ENCODE results near the gene GPR32.
"Not testable (repeated sequence)": the region's sequence is repeated elsewhere in the genome, so short reads cannot be mapped to it uniquely, and the experiment has no call there.

GPR32 gene

GRCh38 chr19:50749490-50749889 lies 20.8 kb upstream of the GPR32 start:
- no peak for DNase-seq (ENCODE audit: low read depth)

DNA sequence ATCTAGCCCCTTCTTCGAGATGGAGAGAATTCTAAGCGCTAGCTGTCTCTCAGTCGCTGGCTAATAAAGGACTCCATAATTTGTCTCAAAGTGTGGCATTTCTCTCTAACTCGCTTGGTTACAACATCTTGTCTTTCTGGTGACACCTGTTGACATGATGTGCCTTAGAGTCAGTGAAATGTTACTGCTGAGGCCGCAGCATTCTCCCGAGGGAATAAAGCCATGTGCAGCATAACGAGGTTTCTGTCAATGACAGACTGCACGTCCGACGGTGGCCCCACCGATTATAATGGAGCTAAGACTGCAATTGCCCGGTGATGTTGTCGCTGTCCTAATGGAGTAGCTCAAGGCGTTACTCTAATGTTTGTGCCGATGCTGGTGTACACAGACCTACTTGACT lies 20.3 kb upstream of the GPR32 start:
- DNase-seq (ENCODE audit: low read depth) = no peak

DNA sequence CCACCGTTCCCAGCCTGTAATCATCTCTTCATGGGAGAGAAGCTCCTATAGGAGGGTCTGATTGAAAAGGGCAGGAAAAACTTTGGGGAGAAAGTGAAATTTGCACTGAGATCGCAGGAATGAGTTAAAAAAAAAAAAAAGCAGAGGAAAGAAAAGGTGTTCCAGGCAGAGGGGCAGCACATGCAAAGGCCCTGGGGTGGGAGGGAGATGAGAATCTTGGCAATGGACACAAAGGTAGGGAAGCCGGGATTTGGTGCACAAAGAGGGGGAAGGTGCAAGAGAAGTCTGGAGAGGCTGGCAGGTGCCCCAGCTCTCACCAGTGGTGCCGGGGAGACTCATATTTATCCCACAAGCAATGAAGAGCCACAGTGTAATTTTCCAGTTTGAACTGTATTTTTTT lies 16.4 kb upstream of the GPR32 start:
- no peak for DNase-seq (ENCODE audit: low read depth)

DNA sequence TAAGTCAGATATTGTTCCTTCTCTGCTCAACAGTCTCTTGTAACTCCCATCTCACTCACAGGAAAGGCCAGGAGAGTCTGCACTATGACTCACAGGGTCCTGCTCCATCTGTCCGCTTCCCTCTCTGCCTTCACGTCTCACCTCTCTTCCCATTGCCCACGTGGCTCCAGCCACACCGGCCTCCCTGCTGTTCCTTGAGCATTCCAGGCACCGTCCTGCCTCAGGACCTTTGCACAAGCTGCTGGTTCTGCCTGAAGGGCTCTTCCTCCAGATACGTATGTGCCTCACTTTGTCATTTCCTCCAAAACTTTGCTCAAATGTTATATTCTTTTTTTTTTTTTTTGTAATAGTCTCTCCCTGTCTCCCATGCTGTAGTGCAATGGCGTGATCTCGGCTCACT lies 14.0 kb upstream of the GPR32 start:
- not testable (repeated sequence) for DNase-seq (ENCODE audit: low read depth)

GRCh38 chr19:50757624-50758023 lies 12.6 kb upstream of the GPR32 start:
- DNase-seq (ENCODE audit: low read depth) = not testable (repeated sequence)

DNA sequence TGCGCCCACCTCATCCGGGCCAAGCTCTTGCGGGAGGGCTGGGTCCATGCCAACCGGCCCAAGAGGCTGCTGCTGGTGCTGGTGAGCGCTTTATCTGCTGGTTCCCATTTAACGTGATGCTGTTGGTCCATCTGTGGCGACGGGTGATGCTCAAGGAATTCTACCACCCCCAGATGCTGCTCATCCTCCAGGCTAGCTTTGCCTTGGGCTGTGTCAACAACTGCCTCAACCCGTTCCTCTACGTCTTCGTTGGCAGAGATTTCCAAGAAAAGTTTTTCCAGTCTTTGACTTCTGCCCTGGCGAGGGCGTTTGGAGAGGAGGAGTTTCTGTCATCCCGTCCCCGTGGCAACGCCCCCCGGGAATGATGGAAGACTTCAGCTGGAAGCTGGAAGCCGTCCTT lies 11.2 kb upstream of the GPR32 start:
- DNase-seq (ENCODE audit: low read depth) = not testable (repeated sequence)

- DNase-seq (ENCODE audit: low read depth) = no peak
Observed at GRCh38 chr19:50759886-50760285, 10.4 kb upstream of the GPR32 start.

GRCh38 chr19:50761501-50761900 lies 8.8 kb upstream of the GPR32 start:
- DNase-seq (ENCODE audit: low read depth) = not testable (repeated sequence)

DNA sequence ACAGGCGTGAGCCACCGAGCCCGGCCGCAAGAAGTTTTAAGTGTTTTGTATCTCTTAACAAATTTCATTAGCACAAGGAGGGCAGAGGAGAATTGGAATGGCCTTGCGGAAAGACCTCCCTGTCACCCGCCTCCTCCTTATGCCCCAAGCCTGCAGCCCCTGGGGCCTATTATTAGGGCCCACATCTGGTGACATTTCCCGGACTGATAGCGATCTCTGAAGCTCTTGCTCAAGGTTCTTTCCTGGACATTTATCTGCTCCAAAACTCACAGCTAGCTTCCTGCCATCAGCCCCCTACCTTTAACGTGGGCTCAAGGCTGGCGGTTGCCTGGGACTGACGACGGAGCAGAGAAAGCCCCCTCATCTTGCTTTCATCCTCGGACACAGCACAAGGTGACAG lies 6.7 kb upstream of the GPR32 start:
- not testable (repeated sequence) for DNase-seq (ENCODE audit: low read depth)

DNA sequence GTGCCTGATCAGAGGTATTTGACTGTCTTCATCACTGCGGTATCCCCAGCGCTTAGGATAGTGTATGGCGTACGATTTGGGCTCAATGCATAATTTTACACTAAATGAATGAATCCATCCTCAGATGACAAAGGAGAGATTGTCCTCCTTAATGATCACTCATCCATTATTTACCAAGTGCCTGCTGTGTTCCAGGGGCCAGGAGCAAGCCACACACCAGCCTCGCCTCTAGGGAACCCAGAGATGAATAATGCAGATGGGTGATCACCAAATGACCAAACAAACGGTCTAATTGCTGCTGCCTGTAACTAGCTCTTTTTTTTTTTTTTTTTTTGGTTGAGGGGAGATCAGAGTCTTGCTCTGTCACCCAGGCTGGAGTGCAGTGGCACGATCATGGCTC lies 5.9 kb upstream of the GPR32 start:
- no peak for DNase-seq (ENCODE audit: low read depth)

DNA sequence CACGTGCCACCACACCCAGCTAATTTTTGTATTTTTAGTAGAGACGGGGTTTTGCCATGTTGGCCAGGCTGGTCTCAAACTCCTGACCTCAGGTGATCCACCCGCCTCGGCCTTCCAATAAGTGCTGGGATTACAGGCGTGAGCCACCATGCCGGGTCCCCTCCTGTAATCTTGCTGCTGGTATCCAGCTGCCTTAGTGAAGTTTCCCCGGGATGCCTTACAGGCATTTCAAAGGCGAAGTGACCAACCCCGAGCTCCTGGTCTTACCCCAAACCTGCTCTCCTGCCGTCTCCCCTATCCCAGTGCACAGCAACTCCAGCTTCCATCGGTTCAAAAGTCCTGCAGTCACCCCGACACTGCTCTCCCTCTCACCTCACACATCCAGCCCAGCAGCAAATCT lies 3.5 kb upstream of the GPR32 start:
- DNase-seq (ENCODE audit: low read depth) = not testable (repeated sequence)

GRCh38 chr19:50767263-50767662 lies 3.0 kb upstream of the GPR32 start:
- DNase-seq (ENCODE audit: low read depth) = not testable (repeated sequence)

DNA sequence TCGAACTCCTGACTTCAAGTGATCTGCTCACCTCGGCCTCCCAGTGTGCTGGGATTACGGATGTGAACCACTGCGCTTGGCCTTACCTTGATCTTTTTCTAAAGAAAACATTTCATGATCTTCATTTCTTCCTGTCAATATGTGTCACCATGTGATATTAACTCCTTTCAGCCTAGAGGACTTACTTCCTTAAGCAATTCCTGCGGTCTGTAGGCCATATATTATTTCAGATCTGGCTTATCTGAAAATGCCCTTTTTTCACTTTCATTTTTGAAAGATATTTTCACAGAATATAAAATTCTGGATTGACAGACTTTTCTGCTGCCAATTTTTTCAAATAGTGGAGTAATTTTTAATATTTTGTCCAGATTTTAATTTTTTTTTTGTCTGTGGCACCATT lies 2.0 kb upstream of the GPR32 start:
- DNase-seq (ENCODE audit: low read depth) = no peak

- DNase-seq (ENCODE audit: low read depth) = no peak
Observed at GRCh38 chr19:50770888-50771287, 624 bp downstream of the GPR32 start.

DNA sequence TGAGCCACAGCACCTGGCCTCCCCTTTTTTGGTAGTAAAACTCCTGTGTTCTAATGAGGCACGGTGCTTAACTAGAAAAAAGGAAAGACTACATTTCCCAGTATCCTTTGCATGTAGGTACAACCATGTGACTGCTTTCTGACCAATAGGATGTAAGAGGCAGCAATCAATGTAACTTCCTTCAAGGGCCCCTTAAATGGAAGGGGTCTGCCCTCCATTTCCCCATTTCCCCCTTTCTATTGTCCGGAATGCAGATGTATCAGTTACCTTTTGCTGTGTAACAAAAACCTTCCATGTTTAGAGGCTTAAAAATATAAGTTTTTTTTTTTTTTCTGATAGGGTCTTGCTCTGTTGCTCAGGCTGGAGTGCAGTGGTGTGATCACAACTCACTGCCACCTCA lies 2.2 kb downstream of the GPR32 start:
- no peak for DNase-seq (ENCODE audit: low read depth)

DNA sequence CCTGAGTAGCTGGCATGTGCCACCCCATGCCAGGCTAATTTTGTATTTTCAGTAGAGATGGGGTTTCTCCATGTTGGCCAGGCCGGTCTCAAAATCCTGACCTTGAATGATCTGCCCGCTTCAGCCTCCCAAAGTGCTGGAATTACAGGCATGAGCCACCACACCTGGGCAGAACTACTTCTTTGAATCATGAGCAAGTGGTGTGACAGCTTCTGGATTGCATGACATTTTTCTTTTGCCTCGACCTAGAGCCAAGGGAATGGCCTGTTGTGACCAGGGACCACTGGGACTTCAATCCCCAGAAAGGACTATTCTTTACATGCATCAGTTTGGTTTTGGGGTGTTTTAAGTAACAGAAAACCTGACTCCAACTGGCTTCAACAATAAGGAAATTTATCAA lies 2.6 kb downstream of the GPR32 start:
- not testable (repeated sequence) for DNase-seq (ENCODE audit: low read depth)

DNA sequence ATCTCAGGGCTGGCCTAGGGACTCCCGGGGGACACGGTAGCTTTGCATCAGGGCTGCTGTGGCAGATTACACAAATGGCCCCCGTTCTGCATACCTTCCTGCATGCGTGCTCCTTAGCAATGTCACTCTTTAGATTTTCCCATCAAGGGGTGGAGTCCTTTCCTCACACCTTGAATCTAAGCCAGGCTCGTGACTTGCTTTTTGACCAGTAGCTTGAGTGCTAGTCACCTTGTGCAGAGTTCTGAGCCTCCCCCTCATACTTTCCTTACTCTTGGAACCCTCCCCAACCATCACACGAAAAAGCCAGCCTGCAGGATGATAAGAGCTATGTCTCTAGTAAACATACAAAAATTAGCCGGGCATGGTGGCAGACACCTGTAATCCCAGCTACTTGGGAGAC lies 3.2 kb downstream of the GPR32 start:
- DNase-seq (ENCODE audit: low read depth) = not testable (repeated sequence)

- no peak for DNase-seq (ENCODE audit: low read depth)
Observed at GRCh38 chr19:50776131-50776530, 5.9 kb downstream of the GPR32 start.

DNA sequence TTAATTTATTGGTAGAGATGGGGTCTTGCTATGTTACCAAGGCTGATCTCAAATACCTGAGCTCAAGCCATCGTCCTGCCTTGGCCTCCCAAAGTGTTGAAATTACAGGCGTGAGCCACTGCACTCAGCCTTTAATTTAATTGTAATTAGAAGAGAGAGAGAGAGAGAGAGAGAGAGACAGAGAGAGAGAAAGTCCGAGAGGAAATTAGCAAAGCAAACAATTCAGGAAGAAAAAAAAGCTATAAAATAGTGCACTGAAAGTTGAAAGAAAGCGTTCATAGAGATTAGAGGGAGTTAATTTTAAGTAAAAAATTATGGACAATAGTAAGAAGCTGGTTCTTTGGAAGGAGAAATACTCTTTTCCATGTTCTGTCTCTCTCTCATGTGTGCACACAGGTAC lies 7.0 kb downstream of the GPR32 start:
- DNase-seq (ENCODE audit: low read depth) = no peak

- DNase-seq (ENCODE audit: low read depth) = no peak
Observed at GRCh38 chr19:50777830-50778303, 7.6 kb downstream of the GPR32 start.

DNA sequence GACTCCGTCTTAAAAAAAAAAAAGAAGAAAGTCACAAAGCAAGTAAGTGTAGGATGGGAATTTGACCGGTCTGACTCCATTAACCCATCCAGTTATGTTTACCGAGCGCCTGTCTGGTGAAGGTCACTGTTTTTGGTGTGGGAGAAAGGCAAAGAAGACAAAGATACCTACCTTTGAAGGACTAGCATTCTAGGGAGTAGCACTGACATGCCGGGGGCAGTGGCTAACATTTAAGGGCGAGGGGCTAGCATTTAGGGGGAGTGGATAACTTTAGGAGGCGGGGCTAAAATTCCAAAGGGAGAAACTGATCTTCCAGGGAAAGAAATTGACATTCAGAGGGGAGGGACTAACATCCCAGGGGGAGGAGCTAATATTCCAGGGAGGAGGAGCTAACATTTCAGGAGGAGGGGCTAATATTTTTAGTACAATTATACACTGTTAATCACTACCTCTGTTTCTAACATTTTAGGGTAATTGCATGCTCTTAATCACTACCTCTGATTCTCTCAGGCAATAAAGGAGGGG lies 8.7 kb downstream of the GPR32 start:
- no peak for DNase-seq (ENCODE audit: low read depth)

DNA sequence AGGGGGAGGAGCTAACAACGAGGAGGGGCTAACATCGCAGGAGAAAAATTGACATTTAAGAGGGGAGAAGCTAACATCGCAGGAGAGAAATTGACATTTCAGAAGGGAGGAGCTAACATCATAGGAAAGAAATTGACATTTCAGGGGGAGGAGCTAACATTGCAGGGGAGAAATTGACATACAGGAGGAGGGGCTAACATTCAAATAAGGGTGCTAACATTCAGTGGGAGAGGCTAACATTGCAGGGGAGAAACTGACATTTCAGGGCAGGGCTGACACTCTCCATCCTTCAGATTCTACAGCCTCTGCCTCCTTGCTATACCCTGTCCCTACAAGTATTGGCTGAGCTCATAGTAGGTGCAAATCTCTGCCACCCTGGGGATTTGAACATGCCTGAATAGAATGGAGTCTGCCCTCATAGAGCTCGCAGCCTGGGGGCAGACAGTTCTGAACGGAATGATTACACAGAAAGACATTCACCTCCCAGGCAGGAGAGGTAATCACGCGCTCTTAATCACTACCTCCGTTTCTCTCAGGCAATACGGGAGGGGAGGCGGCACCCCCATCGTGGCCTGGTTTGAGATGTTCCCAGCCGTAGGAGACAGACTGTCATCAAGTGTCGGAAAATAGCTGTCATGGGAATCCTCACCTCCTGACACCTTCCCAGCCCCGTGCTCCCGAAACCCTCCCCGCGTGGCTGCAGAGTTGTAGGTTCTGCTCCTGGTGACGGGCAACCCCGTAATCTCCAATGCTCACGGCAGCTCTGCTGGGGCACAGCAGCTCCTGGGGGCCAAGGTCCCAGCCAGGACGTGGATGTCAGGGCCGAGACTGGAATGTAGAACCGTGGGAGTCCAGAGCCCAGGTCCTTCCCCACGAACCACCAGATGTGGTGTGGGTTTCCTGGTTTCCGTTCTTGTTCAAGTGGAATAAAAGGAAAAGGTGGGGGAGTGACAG lies 9.5 kb downstream of the GPR32 start:
- no peak for DNase-seq (ENCODE audit: low read depth)

DNA sequence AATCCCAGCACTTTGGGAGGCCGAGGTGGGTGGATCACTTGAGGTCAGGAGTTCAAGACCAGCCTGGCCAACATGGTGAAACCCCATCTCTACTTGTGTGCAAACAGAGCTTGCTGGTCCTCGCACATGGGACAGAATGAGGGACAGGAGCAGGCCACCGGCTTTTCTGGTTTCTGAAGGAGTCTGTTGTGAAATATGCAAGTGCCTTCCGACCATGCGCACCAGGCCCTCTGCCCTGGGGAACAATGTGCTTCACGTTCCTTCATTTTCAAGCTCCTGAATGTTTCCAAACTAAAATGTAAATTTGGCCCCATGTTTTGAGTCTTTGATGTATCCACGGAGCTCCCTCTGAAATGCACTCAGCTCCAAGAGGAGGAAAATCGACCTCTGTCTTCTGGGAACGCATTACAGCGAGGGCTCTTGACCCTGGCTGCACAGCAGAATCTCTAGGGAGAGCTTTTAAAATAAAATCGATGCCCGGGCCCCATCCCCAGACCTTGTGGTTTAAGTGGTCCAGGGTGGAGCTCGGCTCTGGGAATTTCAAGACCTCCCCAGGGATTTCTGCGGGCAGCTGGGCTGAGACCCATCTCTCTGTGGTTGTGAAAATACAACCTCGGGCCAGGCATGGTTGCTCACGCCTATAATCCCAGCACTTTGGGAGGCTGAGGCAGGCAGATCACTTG lies 10.6 kb downstream of the GPR32 start:
- DNase-seq (ENCODE audit: low read depth) = no peak

All from T-helper 22 cell (primary cell).